ENCODE data around the gene PCNT.

The PCNT gene

DNA sequence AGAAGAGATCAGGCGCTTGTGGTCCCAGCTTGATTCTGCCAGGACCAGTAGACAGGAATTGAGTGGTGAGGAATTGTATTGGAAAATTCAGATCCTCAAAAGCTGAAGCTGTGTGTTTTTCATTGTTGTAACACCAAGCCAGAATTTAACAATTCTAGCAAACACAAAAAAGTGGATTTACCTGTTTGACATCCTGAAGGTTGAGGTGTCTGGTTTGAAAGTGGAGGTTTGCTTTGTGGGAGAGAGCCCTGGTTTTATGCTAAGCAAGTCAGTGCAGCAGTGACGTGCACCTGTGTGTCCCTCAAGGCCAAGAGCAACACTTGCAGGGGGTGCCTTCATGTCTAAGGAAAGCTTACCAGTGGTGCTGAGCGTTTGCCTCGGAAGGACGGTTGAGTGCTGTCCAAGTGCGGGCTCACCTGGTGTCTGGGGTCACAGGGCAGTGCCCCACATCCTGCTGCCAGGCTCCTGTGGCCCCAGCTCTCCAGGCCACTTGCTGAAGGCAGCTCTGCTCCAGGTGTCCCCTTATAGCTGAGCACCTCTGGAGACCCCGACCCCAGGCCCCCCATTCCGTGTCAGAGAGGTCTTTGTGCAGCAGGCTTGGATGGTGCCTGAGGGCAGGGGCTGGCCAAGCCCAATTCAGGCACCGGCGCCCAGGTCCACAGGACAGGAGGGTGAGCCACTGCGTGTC, 27.7 kb downstream of the PCNT start:
- H3K9ac ChIP-seq (ENCODE audit: low read depth, low read length), result no peak overlapping the region
- no peaks in the 10 kb centered on the region for H3K4me1 ChIP-seq (ENCODE audit: control insufficient read depth, insufficient read depth, low read length)
- H3K36me3 ChIP-seq (ENCODE audit: control insufficient read depth, insufficient read depth, low read length), result peaks cover 100% of the 10 kb centered on the region
- H3K27me3 ChIP-seq (ENCODE audit: control insufficient read depth, insufficient read depth, low read length), result no peaks in the 10 kb centered on the region
- no peak overlapping the region for H3K27ac ChIP-seq (ENCODE audit: low read depth, low read length)
- H3K4me3 ChIP-seq (ENCODE audit: low read depth, low read length), result no peak overlapping the region
- H3K9me3 ChIP-seq (ENCODE audit: control insufficient read depth, insufficient read depth, low read length), result no peaks in the 10 kb centered on the region

DNA sequence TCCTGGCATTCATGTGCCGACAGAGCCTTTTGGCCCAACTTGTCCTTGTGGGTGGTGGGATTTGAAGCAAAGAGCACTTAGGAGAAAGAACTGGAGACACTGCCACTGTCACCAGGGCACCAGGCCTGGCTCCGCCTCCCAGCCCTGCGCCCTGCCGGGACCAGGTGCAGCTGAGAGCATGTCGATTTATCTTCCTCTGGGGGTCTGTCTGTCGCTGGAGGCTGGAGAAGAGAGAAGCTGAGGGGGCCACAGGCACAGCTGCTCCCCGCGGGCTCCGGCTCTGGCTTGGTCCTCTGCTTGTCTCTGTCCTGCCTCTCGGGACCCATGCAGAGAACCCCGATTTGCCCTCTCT, 28.2 kb downstream of the PCNT start:
- H3K36me3 ChIP-seq (ENCODE audit: control insufficient read depth, insufficient read depth, low read length), result peaks cover 100% of the 10 kb centered on the region

DNA sequence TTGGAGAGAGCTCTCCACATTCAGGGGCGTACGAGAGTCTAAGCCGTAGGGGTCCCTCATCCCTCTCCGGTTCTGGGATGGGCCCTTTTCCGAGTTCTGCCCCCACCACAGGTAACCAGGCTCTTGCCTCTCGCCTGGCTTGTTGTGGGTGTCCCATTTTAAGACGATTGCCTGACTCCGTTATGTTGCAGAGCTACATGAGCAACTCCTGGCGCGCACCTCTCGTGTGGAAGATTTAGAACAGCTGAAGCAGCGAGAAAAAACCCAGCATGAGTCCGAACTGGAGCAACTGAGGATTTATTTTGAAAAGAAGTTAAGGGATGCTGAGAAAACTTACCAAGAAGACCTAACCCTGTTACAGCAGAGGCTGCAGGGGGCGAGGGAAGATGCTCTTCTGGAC, 29.0 kb downstream of the PCNT start:
- Histone ChIP-seq H3K27ac (ENCODE audit: low read depth, low read length) (no peak overlapping the region), H3K4me3 (ENCODE audit: low read depth, low read length) (no peak overlapping the region), H3K9me3 (ENCODE audit: control insufficient read depth, insufficient read depth, low read length) (no peaks in the 10 kb centered on the region), H3K36me3 (ENCODE audit: control insufficient read depth, insufficient read depth, low read length) (peaks cover 100% of the 10 kb centered on the region), H3K4me1 (ENCODE audit: control insufficient read depth, insufficient read depth, low read length) (no peaks in the 10 kb centered on the region), H3K9ac (ENCODE audit: low read depth, low read length) (no peak overlapping the region), H3K27me3 (ENCODE audit: control insufficient read depth, insufficient read depth, low read length) (no peaks in the 10 kb centered on the region)

More for the DNA sequence above, 28.2 kb downstream of the PCNT start:
- H3K4me1 ChIP-seq (ENCODE audit: control insufficient read depth, insufficient read depth, low read length), result no peaks in the 10 kb centered on the region
- H3K9me3 ChIP-seq (ENCODE audit: control insufficient read depth, insufficient read depth, low read length), result no peaks in the 10 kb centered on the region
- no peak overlapping the region for H3K9ac ChIP-seq (ENCODE audit: low read depth, low read length)
- H3K27ac ChIP-seq (ENCODE audit: low read depth, low read length), result no peak overlapping the region
- no peak overlapping the region for H3K4me3 ChIP-seq (ENCODE audit: low read depth, low read length)
- H3K27me3 ChIP-seq (ENCODE audit: control insufficient read depth, insufficient read depth, low read length), result no peaks in the 10 kb centered on the region

GRCh38 chr21:46354046-46354445, 30.1 kb downstream of the PCNT start:
- H3K27ac ChIP-seq (ENCODE audit: low read depth, low read length), result no peak overlapping the region
- H3K4me3 ChIP-seq (ENCODE audit: low read depth, low read length), result no peak overlapping the region
- no peak overlapping the region for H3K9ac ChIP-seq (ENCODE audit: low read depth, low read length)
- peaks cover 97% of the 10 kb centered on the region for H3K36me3 ChIP-seq (ENCODE audit: control insufficient read depth, insufficient read depth, low read length)
- no peaks in the 10 kb centered on the region for H3K9me3 ChIP-seq (ENCODE audit: control insufficient read depth, insufficient read depth, low read length)
- no peaks in the 10 kb centered on the region for H3K27me3 ChIP-seq (ENCODE audit: control insufficient read depth, insufficient read depth, low read length)
- H3K4me1 ChIP-seq (ENCODE audit: control insufficient read depth, insufficient read depth, low read length), result no peaks in the 10 kb centered on the region

GRCh38 chr21:46354518-46354917, 30.6 kb downstream of the PCNT start:
- no peaks in the 10 kb centered on the region for H3K4me1 ChIP-seq (ENCODE audit: control insufficient read depth, insufficient read depth, low read length)
- no peaks in the 10 kb centered on the region for H3K9me3 ChIP-seq (ENCODE audit: control insufficient read depth, insufficient read depth, low read length)
- no peak overlapping the region for H3K9ac ChIP-seq (ENCODE audit: low read depth, low read length)
- H3K4me3 ChIP-seq (ENCODE audit: low read depth, low read length), result no peak overlapping the region
- H3K27ac ChIP-seq (ENCODE audit: low read depth, low read length), result no peak overlapping the region
- peaks cover 95% of the 10 kb centered on the region for H3K36me3 ChIP-seq (ENCODE audit: control insufficient read depth, insufficient read depth, low read length)
- no peaks in the 10 kb centered on the region for H3K27me3 ChIP-seq (ENCODE audit: control insufficient read depth, insufficient read depth, low read length)

DNA sequence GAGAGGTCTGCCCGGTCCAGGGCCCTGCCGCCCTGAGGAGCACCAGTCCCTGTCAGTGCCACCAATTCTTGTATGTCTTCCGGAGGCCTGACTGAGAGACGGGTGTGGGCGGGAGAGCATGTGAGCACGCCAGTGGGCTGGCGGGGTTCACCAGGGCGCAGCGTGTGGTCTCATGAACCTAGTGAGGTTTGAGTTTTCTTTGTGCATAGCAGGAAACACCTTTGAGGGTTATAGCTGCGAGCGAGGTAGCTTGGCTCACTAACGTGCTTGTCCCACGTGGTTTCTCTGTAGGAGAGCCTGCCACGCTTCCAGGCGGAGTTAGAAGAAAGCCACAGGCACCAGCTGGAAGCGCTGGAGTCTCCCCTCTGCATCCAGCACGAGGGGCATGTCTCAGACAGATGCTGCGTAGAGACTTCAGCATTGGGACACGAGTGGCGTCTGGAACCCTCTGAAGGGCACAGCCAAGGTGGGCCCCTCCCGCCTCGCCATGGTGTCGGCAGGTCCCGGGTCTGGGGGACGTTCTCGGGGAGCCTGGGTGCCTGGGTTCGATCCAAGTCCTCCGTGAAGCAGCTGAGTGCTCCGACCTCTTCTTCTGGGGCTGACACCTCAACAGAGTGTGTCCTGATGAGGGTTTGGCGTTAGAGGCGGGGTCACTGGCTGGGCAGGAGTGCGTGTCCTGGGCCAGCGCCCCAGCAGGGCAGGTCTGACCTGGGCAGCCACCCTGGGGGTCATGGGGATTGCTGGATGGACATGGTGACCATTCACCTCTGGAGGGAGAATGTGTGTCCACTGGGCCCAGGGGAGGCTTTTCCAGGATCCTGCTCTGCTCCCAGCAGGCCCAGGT, 31.4 kb downstream of the PCNT start:
- no peak overlapping the region for H3K9ac ChIP-seq (ENCODE audit: low read depth, low read length)
- H3K4me1 ChIP-seq (ENCODE audit: control insufficient read depth, insufficient read depth, low read length), result no peaks in the 10 kb centered on the region
- no peak overlapping the region for H3K4me3 ChIP-seq (ENCODE audit: low read depth, low read length)
- peaks cover 86% of the 10 kb centered on the region for H3K36me3 ChIP-seq (ENCODE audit: control insufficient read depth, insufficient read depth, low read length)
- H3K27ac ChIP-seq (ENCODE audit: low read depth, low read length), result no peak overlapping the region
- no peaks in the 10 kb centered on the region for H3K9me3 ChIP-seq (ENCODE audit: control insufficient read depth, insufficient read depth, low read length)
- H3K27me3 ChIP-seq (ENCODE audit: control insufficient read depth, insufficient read depth, low read length), result no peaks in the 10 kb centered on the region

- no peak overlapping the region for H3K27ac ChIP-seq (ENCODE audit: low read depth, low read length)
These were observed 32.0 kb downstream of the PCNT start for GRCh38 chr21:46356005-46356338.

DNA sequence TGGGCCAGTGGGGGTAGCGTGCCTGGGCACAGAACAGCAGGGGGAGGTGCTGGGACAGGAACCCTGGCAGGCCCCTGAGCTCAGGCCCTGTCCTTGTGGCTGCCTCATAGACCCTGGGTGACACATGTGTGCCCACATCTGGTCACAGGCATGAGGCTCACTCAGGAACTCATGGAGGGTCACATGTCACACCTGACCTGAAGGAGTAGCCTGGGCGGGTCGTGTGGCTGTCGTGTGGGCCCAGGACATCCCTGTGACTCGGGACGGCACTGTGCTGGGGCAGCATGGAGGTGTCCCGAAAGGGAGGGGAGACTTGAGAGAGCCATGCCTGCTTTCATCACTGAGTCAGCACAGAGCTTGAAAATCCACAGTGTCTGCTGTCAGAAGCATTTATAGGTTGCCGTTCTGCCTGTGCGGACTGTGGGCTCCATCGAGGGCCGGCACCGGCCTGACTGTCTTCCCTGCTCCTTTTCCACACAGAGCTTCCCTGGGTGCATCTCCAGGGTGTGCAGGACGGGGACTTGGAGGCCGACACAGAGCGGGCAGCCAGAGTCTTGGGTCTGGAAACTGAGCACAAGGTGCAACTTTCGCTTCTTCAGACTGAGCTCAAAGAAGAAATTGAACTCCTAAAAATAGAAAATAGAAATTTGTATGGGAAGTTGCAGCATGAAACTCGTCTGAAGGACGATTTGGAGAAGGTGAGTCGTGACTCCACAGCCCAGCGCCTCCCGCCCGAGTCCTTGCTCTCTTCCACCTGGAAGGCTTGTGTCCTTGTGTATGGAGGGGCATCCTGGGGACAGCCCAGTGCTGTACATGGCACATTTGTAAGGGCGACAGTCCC, 32.8 kb downstream of the PCNT start:
- Histone ChIP-seq H3K36me3 (ENCODE audit: control insufficient read depth, insufficient read depth, low read length) (peaks cover 82% of the 10 kb centered on the region), H3K9ac (ENCODE audit: low read depth, low read length) (no peak overlapping the region), H3K4me3 (ENCODE audit: low read depth, low read length) (no peak overlapping the region), H3K4me1 (ENCODE audit: control insufficient read depth, insufficient read depth, low read length) (no peaks in the 10 kb centered on the region), H3K27ac (ENCODE audit: low read depth, low read length) (no peak overlapping the region), H3K9me3 (ENCODE audit: control insufficient read depth, insufficient read depth, low read length) (no peaks in the 10 kb centered on the region), H3K27me3 (ENCODE audit: control insufficient read depth, insufficient read depth, low read length) (no peaks in the 10 kb centered on the region)

More at GRCh38 chr21:46356005-46356338, 32.0 kb downstream of the PCNT start:
- Histone ChIP-seq H3K4me1 (ENCODE audit: control insufficient read depth, insufficient read depth, low read length) (no peaks in the 10 kb centered on the region), H3K27me3 (ENCODE audit: control insufficient read depth, insufficient read depth, low read length) (no peaks in the 10 kb centered on the region), H3K9ac (ENCODE audit: low read depth, low read length) (no peak overlapping the region), H3K36me3 (ENCODE audit: control insufficient read depth, insufficient read depth, low read length) (peaks cover 84% of the 10 kb centered on the region), H3K9me3 (ENCODE audit: control insufficient read depth, insufficient read depth, low read length) (no peaks in the 10 kb centered on the region), H3K4me3 (ENCODE audit: low read depth, low read length) (no peak overlapping the region)

DNA sequence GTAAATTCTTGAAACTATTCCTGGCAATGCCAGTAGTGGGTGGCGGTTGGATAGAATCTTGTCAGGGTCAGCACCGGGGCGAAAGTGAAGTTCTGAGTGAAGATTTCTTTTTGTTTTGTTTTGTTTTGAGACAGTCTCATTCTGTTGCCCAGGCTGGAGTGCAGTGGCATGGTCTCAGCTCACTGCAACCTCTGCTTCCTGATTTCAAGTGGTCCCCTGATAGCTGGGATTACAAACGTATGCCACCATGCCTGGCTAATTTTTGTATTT, 33.3 kb downstream of the PCNT start:
- H3K27ac ChIP-seq (ENCODE audit: low read depth, low read length), result no peak overlapping the region
- no peak overlapping the region for H3K9ac ChIP-seq (ENCODE audit: low read depth, low read length)
- H3K36me3 ChIP-seq (ENCODE audit: control insufficient read depth, insufficient read depth, low read length), result peaks cover 81% of the 10 kb centered on the region
- H3K4me3 ChIP-seq (ENCODE audit: low read depth, low read length), result no peak overlapping the region
- H3K27me3 ChIP-seq (ENCODE audit: control insufficient read depth, insufficient read depth, low read length), result no peaks in the 10 kb centered on the region
- no peaks in the 10 kb centered on the region for H3K4me1 ChIP-seq (ENCODE audit: control insufficient read depth, insufficient read depth, low read length)
- no peaks in the 10 kb centered on the region for H3K9me3 ChIP-seq (ENCODE audit: control insufficient read depth, insufficient read depth, low read length)

- Histone ChIP-seq H3K4me3 (ENCODE audit: low read depth, low read length) (no peak overlapping the region), H3K27ac (ENCODE audit: low read depth, low read length) (no peak overlapping the region), H3K9ac (ENCODE audit: low read depth, low read length) (no peak overlapping the region), H3K9me3 (ENCODE audit: control insufficient read depth, insufficient read depth, low read length) (no peaks in the 10 kb centered on the region), H3K27me3 (ENCODE audit: control insufficient read depth, insufficient read depth, low read length) (no peaks in the 10 kb centered on the region), H3K4me1 (ENCODE audit: control insufficient read depth, insufficient read depth, low read length) (no peaks in the 10 kb centered on the region), H3K36me3 (ENCODE audit: control insufficient read depth, insufficient read depth, low read length) (peaks cover 81% of the 10 kb centered on the region)
These were observed 33.9 kb downstream of the PCNT start for GRCh38 chr21:46357684-46358425.
